GM18861 (cell line): Measurements from ENCODE around the gene LRP2BP.
"Not testable (repeated sequence)": the region's sequence is repeated elsewhere in the genome, so short reads cannot be mapped to it uniquely, and the experiment has no call there.

Experiments
- ATAC-seq: cut with Tn5 transposase; IDR thresholded peaks from one replicate; pipeline ENCODE4 v1.9.1; 2021; ENCODE audit not compliant: unreplicated experiment

The LRP2BP gene

DNA sequence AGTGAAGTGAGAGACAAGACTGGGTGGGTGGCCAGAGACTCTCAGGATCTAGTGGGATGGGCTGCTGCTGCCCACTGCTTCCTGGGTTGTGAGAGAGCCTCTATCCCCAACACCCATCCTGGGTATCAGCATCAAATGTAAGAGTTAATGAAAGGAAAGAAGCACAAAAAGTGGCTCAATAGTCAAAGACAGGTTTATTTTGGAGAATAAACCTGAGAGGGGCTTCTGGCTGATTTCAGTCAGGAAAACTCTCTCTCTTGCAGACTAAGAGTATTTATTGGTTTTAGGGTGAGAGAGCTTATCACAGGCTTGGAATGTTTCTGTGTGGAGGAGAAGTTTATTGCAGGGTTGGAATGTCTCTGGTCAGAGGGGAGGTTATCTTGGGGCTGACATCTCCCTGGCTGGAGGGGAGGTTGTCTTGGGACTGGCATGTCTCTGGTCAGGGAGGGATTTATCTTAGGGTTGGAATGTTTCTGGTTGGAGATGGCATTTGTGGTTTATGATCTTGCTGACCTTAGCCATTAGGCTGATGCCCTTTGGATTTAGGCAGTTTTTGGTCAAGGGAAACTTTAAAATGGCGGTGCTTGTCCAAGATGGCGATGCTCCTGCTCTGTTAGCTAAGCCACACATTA lies 65.7 kb downstream of the LRP2BP start:
- ATAC-seq: not testable (repeated sequence)

- ATAC-seq: no peak
Observed at GRCh38 chr4:185328586-185328985, 67.1 kb downstream of the LRP2BP start.

DNA sequence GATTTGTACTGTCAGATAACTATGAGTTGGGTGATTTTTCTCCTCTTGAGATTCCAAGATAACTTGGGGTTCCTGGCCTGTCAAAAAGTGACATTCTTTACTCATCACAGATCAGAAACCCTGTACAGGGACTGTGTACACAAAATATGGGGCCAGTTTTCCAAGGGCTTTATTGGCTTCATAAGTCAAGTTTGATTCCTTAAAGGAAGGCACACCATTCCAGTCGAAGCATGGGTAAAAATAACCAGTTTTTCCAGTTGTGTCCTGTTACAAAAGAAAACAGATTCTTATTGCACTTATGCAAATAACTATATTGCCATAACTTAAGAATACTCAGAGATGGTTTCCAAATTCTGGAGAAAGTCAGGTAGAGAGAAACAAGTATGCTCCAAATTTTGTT lies 70.0 kb downstream of the LRP2BP start:
- not testable (repeated sequence) for ATAC-seq

- not testable (repeated sequence) for ATAC-seq
Observed at GRCh38 chr4:185324361-185324760, 71.4 kb downstream of the LRP2BP start.

DNA sequence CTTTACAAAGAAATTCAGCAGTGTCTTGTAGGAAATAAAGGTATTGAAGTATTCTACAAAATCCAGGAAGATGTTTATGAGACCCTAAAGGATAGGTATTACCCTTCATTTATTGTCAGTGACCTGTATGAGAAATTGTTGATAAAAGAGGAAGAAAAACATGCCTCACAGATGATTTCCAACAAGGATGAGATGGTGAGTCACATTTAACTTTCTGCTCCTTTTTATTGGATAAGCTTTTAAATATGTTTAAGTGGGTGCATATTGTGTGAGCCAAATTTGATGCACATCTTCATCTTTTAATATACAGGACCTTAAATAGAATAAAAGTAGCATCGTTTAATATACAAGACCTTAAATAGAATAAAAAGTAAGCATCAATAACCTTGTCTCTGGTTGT lies 72.1 kb downstream of the LRP2BP start:
- ATAC-seq: no peak

- no peak for ATAC-seq
Observed at GRCh38 chr4:185322803-185323202, 72.9 kb downstream of the LRP2BP start.

DNA sequence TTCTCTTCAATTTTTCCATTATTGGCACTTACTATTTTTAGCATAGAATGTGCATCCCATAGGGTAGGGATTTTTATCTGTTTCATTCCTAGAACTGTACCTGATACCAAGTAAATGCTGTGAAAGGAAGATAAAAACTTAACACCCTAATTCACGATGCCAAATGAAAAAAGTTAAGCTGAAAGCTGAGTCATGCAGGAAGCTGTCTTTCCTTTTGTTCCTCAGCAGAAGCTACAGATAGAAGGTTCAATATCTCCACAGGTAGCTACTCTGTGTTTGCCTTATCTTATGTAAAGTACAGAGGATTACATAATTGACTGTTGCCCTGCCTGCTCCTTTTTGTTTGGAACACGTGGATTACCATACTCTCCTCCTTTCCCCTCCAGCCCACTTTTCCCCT lies 77.0 kb downstream of the LRP2BP start:
- ATAC-seq: no peak

- no peak for ATAC-seq
Observed at GRCh38 chr4:185317880-185318279, 77.8 kb downstream of the LRP2BP start.

DNA sequence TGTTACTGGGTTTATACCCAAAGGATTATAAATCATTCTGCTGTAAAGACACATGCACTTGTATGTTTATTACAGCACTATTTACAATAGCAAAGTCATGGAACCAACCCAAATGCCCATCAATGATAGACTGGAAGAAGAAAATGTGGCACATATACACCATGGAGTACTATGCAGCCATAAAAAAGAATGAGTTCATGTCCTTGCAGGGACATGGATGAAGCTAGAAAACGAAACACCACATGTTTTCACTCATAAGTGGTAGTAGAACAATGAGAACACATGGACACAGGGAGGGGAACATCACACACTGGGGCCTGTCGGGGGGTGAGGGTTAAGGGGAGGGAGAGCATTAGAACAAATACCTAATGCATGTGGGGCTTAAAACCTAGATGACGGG lies 78.3 kb downstream of the LRP2BP start:
- not testable (repeated sequence) for ATAC-seq
